BLaER1 treated with 17β-estradiol and CSF1 and Interleukin-3, amounts not matched to agents 10 nM and 100 nM (cell line): ENCODE results near the gene ATP6V1B1.
A peak's percentile ranks its signal among the peaks of the same experiment; 100 is the strongest.
"Not testable (repeated sequence)": the region's sequence is repeated elsewhere in the genome, so short reads cannot be mapped to it uniquely, and the experiment has no call there.

Experiments used
- H3K27ac ChIP-seq, 11 experiments: shearing (Covaris generic); formaldehyde crosslinking; 2 replicates each; pipeline ENCODE4 v1.8.1; 2022
- H3K27me3 ChIP-seq, 11 experiments: shearing (Covaris generic); formaldehyde crosslinking; 2 replicates each; pipeline ENCODE4 v1.8.1; 2022
- H3K36me3 ChIP-seq, 11 experiments: shearing (Covaris generic); formaldehyde crosslinking; 2 replicates each; pipeline ENCODE4 v1.8.1; 2022
- H3K4me1 ChIP-seq, 10 experiments: shearing (Covaris generic); formaldehyde crosslinking; 2 replicates each; pipeline ENCODE4 v1.8.1; 2022
- H3K4me2 ChIP-seq, 11 experiments: shearing (Covaris generic); formaldehyde crosslinking; 2 replicates each; pipeline ENCODE4 v1.8.1; 2022
- H3K4me3 ChIP-seq, 10 experiments: shearing (Covaris generic); formaldehyde crosslinking; 2 replicates each; pipeline ENCODE4 v1.8.1; 2022
- H3K9ac ChIP-seq, 11 experiments: shearing (Covaris generic); formaldehyde crosslinking; 2 replicates each; pipeline ENCODE4 v1.8.1; 2022
- H3K9me3 ChIP-seq, 11 experiments: shearing (Covaris generic); formaldehyde crosslinking; replicated peaks in 1 of 11; 2 replicates each; pipeline ENCODE4 v1.8.1; 2022
- H4K20me1 ChIP-seq, 11 experiments: shearing (Covaris generic); formaldehyde crosslinking; 2 replicates each; pipeline ENCODE4 v1.8.1; 2022
- Cebpa-rat ChIP-seq, 11 experiments: shearing (Covaris generic); IDR thresholded peaks; 2 replicates each; pipeline ENCODE4 v1.8.1; 2022

ATP6V1B1 gene

DNA sequence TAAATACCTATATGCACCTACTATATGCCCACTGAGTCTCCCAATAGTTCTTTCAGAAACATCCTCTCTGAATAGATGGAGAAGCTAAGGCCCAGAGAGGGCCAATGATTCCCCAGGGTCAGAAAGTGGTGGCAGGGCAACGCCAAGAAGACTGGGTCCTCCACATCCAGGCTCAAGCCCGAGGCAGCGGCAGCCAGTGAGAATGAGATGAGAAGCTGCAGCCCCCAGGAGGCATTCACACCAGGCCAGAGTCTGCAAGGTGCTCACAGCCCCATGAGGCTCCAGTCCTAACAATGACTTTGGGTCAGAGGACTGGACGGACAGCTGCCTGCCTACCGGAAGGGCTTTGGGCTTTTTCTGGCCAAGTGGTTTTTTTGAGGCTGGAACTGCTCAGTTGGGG, 55.4 kb downstream of the ATP6V1B1 start:
- peaks cover 61 to 71% (median 67%) of the 10 kb centered on the region in 11 experiments for H3K36me3 ChIP-seq

DNA sequence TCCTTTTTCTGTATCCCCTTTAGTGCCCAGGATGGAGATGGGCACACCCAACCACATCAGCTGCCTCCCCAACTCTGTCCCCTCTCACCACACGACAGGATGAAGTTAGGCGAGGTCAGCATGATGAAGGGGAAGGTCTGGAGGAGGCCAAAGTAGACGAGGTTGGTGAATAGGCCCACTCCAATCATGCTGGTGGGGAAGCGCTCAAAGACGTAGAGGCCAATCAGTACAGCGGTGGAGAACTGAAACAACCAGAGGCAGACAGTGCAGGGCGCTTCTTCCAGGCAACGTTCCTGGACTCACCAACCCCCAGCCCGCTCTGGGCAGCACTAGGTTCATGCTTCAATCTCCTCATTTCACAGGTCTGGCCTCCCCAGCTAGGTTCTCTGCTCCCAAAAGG, 56.0 kb downstream of the ATP6V1B1 start:
- H3K36me3 ChIP-seq, result peaks cover 55 to 65% (median 61%) of the 10 kb centered on the region in 11 experiments
- no peaks in the 10 kb centered on the region for H3K9me3 ChIP-seq
- H3K4me3 ChIP-seq, result no peak overlapping the region
- peak overlapping the region in 3 of 11 experiments; percentile 38 to 94 (median 93); a peak in 5 of 22 replicates for H3K4me2 ChIP-seq
- peaks cover 22 to 41% (median 29%) of the 10 kb centered on the region in 10 experiments for H3K4me1 ChIP-seq
- TF ChIP-seq Cebpa-rat (IDR thresholded peaks at IDR 0.05), result no peak
- no peaks in the 10 kb centered on the region for H3K27me3 ChIP-seq
- H4K20me1 ChIP-seq, result peaks cover 47 to 77% (median 70%) of the 10 kb centered on the region in 11 experiments; a peak in 21 of 22 replicates
- H3K27ac ChIP-seq, result no peak overlapping the region
- peak overlapping the region in 1 of 11 experiments; percentile 31; a peak in 1 of 22 replicates for H3K9ac ChIP-seq

More for the DNA sequence above, 55.4 kb downstream of the ATP6V1B1 start:
- no peak overlapping the region for H3K27ac ChIP-seq
- H3K27me3 ChIP-seq, result no peaks in the 10 kb centered on the region
- no peak overlapping the region for H3K4me3 ChIP-seq
- peaks cover 22 to 43% (median 29%) of the 10 kb centered on the region in 10 experiments for H3K4me1 ChIP-seq
- H3K9ac ChIP-seq, result 0 out of 22 replicates have a peak overlapping the region, but pooled peaks of 3 of the 11 experiments have one; percentile 2 to 13 (median 3)
- H3K4me2 ChIP-seq, result peak overlapping the region in 1 of 11 experiments; percentile 94; a peak in 1 of 22 replicates
- peaks cover 53 to 83% (median 75%) of the 10 kb centered on the region in 11 experiments; a peak in 21 of 22 replicates for H4K20me1 ChIP-seq
- TF ChIP-seq Cebpa-rat (IDR thresholded peaks at IDR 0.05), result no peak
- H3K9me3 ChIP-seq, result no peaks in the 10 kb centered on the region

- Histone ChIP-seq H3K27me3 (no peaks in the 10 kb centered on the region), H3K9me3 (no peaks in the 10 kb centered on the region), H3K9ac (peak overlapping the region; percentile 87 to 96 (median 93)), H3K36me3 (peaks cover 40 to 51% (median 47%) of the 10 kb centered on the region in 11 experiments), H4K20me1 (peaks cover 42 to 62% (median 55%) of the 10 kb centered on the region in 11 experiments; a peak in 21 of 22 replicates), H3K4me3 (peak overlapping the region; percentile 72 to 100 (median 95)), H3K27ac (peak overlapping the region in 7 of 11 experiments; percentile 79 to 92 (median 87); a peak in 9 of 22 replicates), H3K4me1 (peaks cover 22 to 41% (median 28%) of the 10 kb centered on the region in 10 experiments), H3K4me2 (peak overlapping the region; percentile 82 to 99 (median 94))
- no peak for TF ChIP-seq Cebpa-rat (IDR thresholded peaks at IDR 0.05)
These were observed 57.5 kb downstream of the ATP6V1B1 start for GRCh38 chr2:70992945-70993853.

DNA sequence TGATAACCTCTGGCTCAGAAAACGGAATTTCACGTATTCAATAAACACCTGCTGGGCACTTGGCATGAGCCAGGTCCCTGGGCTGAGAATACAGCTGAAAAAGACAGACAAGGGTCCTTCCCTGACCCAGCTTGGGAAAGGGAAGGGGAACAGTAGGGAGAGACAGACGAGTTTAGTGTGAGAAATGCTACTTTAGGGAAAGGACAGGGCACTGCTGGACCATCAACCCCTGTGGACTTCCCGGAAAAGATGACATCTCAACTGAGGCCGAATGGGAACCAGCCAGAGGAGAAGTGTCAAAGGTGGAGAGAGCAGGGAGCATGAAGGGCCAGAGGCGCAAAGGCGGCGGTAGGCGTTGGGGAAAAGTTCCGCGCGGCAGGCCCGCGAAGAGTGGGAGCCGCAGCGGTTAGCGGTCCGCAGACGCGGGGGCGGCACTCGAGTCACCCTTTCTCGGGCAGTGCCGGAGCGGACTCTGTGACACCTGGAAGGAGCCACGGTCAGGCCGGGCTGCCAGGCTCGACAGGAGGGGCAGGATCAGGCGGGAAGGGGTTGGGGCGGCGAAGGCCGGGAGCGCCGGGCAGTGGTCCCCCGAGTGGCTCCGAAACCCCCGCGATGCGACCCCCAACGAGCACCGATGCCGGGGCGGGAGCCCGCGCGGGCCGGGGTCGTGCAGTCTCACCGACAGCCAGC, 58.5 kb downstream of the ATP6V1B1 start:
- Histone ChIP-seq H3K27me3 (no peaks in the 10 kb centered on the region), H3K27ac (peak overlapping the region; percentile 75 to 92 (median 81)), H3K36me3 (peaks cover 31 to 41% (median 37%) of the 10 kb centered on the region in 11 experiments), H3K9me3 (no peaks in the 10 kb centered on the region), H3K4me1 (peaks cover 22 to 44% (median 28%) of the 10 kb centered on the region in 10 experiments), H3K9ac (peak overlapping the region; percentile 87 to 96 (median 93)), H4K20me1 (peaks cover 36 to 54% (median 46%) of the 10 kb centered on the region in 11 experiments; a peak in 21 of 22 replicates), H3K4me2 (peak overlapping the region; percentile 82 to 99 (median 94)), H3K4me3 (peak overlapping the region; percentile 72 to 100 (median 95))
- no peak for TF ChIP-seq Cebpa-rat (IDR thresholded peaks at IDR 0.05)

- Histone ChIP-seq H3K27ac (peak within 1 kb of the TSS; percentile 75 to 92 (median 81)), H3K9ac (peak within 1 kb of the TSS; percentile 87 to 96 (median 93)), H3K36me3 (peaks cover 24 to 34% (median 30%) of the 10 kb centered on the region in 11 experiments), H3K9me3 (no peaks in the 10 kb centered on the region), H4K20me1 (peaks cover 33 to 47% (median 43%) of the 10 kb centered on the region in 11 experiments; a peak in 21 of 22 replicates), H3K4me2 (peak within 1 kb of the TSS; percentile 89 to 99 (median 96)), H3K27me3 (no peaks in the 10 kb centered on the region), H3K4me3 (peak within 1 kb of the TSS; percentile 72 to 100 (median 95)), H3K4me1 (peaks cover 22 to 51% (median 35%) of the 10 kb centered on the region in 10 experiments)
- no peak for TF ChIP-seq Cebpa-rat (IDR thresholded peaks at IDR 0.05)
These were observed 59.2 kb downstream of the ATP6V1B1 start, which contains the start of gene TEX261 for GRCh38 chr2:70994699-70995425. Gene TEX261 (minus strand): TSS chr2:70994873. CDS start chr2:70994757, 116 bp downstream.

GRCh38 chr2:70995426-70995729, 59.7 kb downstream of the ATP6V1B1 start:
- peaks cover 19 to 29% (median 25%) of the 10 kb centered on the region in 11 experiments for H3K36me3 ChIP-seq
- peaks cover 28 to 42% (median 38%) of the 10 kb centered on the region in 11 experiments; a peak in 21 of 22 replicates for H4K20me1 ChIP-seq
- peak overlapping the region in 8 of 11 experiments; percentile 3 to 91 (median 46); a peak in 11 of 22 replicates for H3K27ac ChIP-seq

DNA sequence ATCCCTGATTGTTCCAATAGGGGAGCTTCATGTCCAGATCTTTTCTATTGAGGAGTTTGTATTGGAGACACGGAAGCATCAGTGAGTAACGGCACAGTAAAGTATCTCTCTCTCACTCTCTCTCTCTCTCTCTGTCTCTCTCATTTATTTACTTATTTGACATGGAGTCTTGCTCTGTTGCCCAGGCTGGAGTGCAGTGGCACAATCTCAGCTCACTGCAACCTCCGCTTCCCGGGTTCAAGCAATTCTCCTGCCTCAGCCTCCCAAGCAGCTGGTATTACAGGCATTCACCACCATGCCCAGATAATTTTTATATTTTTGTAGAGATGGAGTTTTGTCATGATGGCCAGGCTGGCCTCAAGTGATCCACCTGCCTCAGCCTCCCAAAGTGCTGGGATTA, 63.2 kb downstream of the ATP6V1B1 start:
- not testable (repeated sequence) for H3K36me3 ChIP-seq, H3K27me3 ChIP-seq, H3K27ac ChIP-seq, H3K9me3 ChIP-seq, H4K20me1 ChIP-seq, H3K4me3 ChIP-seq, H3K9ac ChIP-seq
- peak overlapping the region in 4 of 11 experiments; percentile 32 to 56 (median 40); a peak in 4 of 22 replicates for H3K4me2 ChIP-seq
- H3K4me1 ChIP-seq, result peaks cover 20 to 37% (median 33%) of the 10 kb centered on the region in 10 experiments

More at GRCh38 chr2:70995426-70995729, 59.7 kb downstream of the ATP6V1B1 start:
- Histone ChIP-seq H3K9me3 (no peaks in the 10 kb centered on the region), H3K4me3 (peak overlapping the region; percentile 72 to 100 (median 95)), H3K4me1 (peaks cover 22 to 53% (median 36%) of the 10 kb centered on the region in 10 experiments), H3K9ac (peak overlapping the region; percentile 87 to 96 (median 93)), H3K4me2 (peak overlapping the region; percentile 84 to 97 (median 92)), H3K27me3 (no peaks in the 10 kb centered on the region)
- no peak for TF ChIP-seq Cebpa-rat (IDR thresholded peaks at IDR 0.05)

GRCh38 chr2:70999362-70999761, 63.7 kb downstream of the ATP6V1B1 start:
- no peak for TF ChIP-seq Cebpa-rat (IDR thresholded peaks at IDR 0.05)
- H4K20me1 ChIP-seq, result peaks cover 0 to 2% (median 0%) of the 10 kb centered on the region in 11 experiments; a peak in 5 of 22 replicates
- H3K4me1 ChIP-seq, result peaks cover 18 to 36% (median 31%) of the 10 kb centered on the region in 10 experiments
- no peaks in the 10 kb centered on the region for H3K36me3 ChIP-seq
- H3K27ac ChIP-seq, result no peak overlapping the region
- no peaks in the 10 kb centered on the region for H3K9me3 ChIP-seq
- no peak overlapping the region for H3K4me3 ChIP-seq
- no peak overlapping the region for H3K9ac ChIP-seq
- no peaks in the 10 kb centered on the region for H3K27me3 ChIP-seq
- H3K4me2 ChIP-seq, result peak overlapping the region in 7 of 11 experiments; percentile 4 to 59 (median 38); a peak in 11 of 22 replicates

- Histone ChIP-seq H3K4me2 (peak overlapping the region in 7 of 11 experiments; percentile 4 to 59 (median 38); a peak in 9 of 22 replicates), H3K4me1 (peaks cover 18 to 36% (median 31%) of the 10 kb centered on the region in 10 experiments)
- not testable (repeated sequence) for H3K36me3 ChIP-seq, H3K9ac ChIP-seq, H4K20me1 ChIP-seq, H3K9me3 ChIP-seq, H3K4me3 ChIP-seq, H3K27ac ChIP-seq, H3K27me3 ChIP-seq
These were observed 64.2 kb downstream of the ATP6V1B1 start for GRCh38 chr2:70999931-71000330.
